GM12891 (cell line): ENCODE measurements around the gene NINJ2.

Source experiments
- PAX5 ChIP-seq: IDR thresholded peaks from 2 replicates; pipeline ENCODE4 v1.6.1; 2011; ENCODE audit warnings: low read length, moderate library complexity, mild to moderate bottlenecking; ENCODE audit not compliant: insufficient read depth, severe bottlenecking
- POLR2A ChIP-seq: IDR thresholded peaks from 2 replicates; pipeline ENCODE4 v1.6.1; 2011; ENCODE audit warnings: low read depth, low read length, control low read depth
- POLR2AphosphoS5 ChIP-seq: IDR thresholded peaks from 2 replicates; pipeline ENCODE4 v1.6.1; 2011; ENCODE audit warnings: low read depth, low read length, control low read depth
- POU2F2 ChIP-seq: IDR thresholded peaks from 2 replicates; pipeline ENCODE4 v1.6.1; 2011; ENCODE audit warnings: low read depth, mild to moderate bottlenecking, control low read depth, low read length, moderate library complexity
- SPI1 ChIP-seq: IDR thresholded peaks from 2 replicates; pipeline ENCODE4 v1.6.1; 2011; ENCODE audit warnings: low read depth, low read length, control low read depth
- TAF1 ChIP-seq: IDR thresholded peaks from 2 replicates; pipeline ENCODE4 v1.6.1; 2011; ENCODE audit warnings: low read depth, low read length, control low read depth

DNA sequence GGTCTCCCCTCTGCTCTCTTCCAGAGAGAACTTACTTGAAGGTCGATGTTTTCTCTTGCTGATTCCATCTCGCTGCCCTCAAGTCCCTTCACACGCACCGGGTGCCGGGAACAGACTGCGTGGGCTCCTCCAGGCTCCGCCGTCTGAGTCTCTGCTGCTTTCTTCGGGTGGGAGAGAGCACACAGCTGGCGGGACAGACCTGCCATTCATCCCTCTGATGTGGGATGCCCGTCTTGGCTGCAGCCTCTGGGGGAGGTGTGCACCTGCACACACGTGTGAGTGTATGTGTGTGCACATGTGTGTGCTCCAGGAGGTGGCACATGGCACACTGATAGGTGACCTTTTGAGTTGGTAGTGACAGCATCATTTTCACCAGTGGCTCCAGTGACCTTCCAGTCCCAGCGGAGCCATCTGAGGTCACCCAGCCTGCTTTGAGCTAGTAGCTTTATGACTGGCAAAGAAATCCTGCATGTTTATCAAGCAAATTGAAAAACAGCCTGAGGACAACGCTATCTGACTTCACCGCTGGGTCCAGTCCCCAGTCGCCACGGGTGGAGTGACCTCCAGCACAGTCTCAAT, at the start of gene NINJ2:
- TF ChIP-seq POLR2A (no peak), TAF1 (no peak), POLR2AphosphoS5 (no peak), SPI1 (no peak), POU2F2 (no peak), PAX5 (no peak)
